HTR-8/SVneo (cell line): ENCODE data around the gene SPATA1.
"Not testable (repeated sequence)": the region's sequence is repeated elsewhere in the genome, so short reads cannot be mapped to it uniquely, and the experiment has no call there.

Source experiments
- DNase-seq: peaks from one replicate; pipeline ENCODE4 v3.0.0; 2011; ENCODE audit warnings: low spot score, mixed read lengths; ENCODE audit not compliant: insufficient read length
- FAIRE-seq: peaks from 2 replicates; lab custom pipeline; 2011; peaks lifted over from hg19 to GRCh38; lab: Jason Lieb, UNC

Gene SPATA1

GRCh38 chr1:84507887-84508286 lies 1.7 kb downstream of the SPATA1 start:
- FAIRE-seq, DNase-seq: not testable (repeated sequence)

- DNase-seq (no peak), FAIRE-seq (no peak)
Observed at GRCh38 chr1:84508510-84508909, 2.3 kb downstream of the SPATA1 start.

- DNase-seq (no peak), FAIRE-seq (no peak)
Observed at GRCh38 chr1:84509029-84509428, 2.8 kb downstream of the SPATA1 start.

- FAIRE-seq (no peak), DNase-seq (no peak)
Observed at GRCh38 chr1:84510165-84510564, 4.0 kb downstream of the SPATA1 start.

GRCh38 chr1:84510668-84511067 lies 4.5 kb downstream of the SPATA1 start:
- no peak for FAIRE-seq
- no peak for DNase-seq

GRCh38 chr1:84524590-84524989 lies 18.4 kb downstream of the SPATA1 start:
- DNase-seq (no peak), FAIRE-seq (no peak)

- FAIRE-seq (no peak), DNase-seq (no peak)
Observed at GRCh38 chr1:84525779-84526178, 19.6 kb downstream of the SPATA1 start.

GRCh38 chr1:84538599-84538998 lies 32.4 kb downstream of the SPATA1 start:
- FAIRE-seq (no peak), DNase-seq (no peak)

- DNase-seq (no peak), FAIRE-seq (no peak)
Observed at GRCh38 chr1:84539972-84540371, 33.8 kb downstream of the SPATA1 start.

- FAIRE-seq (no peak), DNase-seq (no peak)
Observed at GRCh38 chr1:84540759-84541158, 34.6 kb downstream of the SPATA1 start.

GRCh38 chr1:84541679-84542078 lies 35.5 kb downstream of the SPATA1 start:
- DNase-seq: no peak
- FAIRE-seq: no peak

GRCh38 chr1:84550826-84551225 lies 44.6 kb downstream of the SPATA1 start:
- FAIRE-seq: no peak

GRCh38 chr1:84569216-84569615 lies 63.0 kb downstream of the SPATA1 start:
- DNase-seq (no peak), FAIRE-seq (no peak)

More at GRCh38 chr1:84550826-84551225, 44.6 kb downstream of the SPATA1 start:
- no peak for DNase-seq

- no peak for FAIRE-seq
- DNase-seq: no peak
Observed at GRCh38 chr1:84570436-84571149, 64.4 kb downstream of the SPATA1 start.

GRCh38 chr1:84571150-84571535 lies 65.0 kb downstream of the SPATA1 start:
- FAIRE-seq (no peak), DNase-seq (no peak)

- DNase-seq (no peak), FAIRE-seq (no peak)
Observed at GRCh38 chr1:84573481-84573966, 67.3 kb downstream of the SPATA1 start.

- FAIRE-seq (no peak), DNase-seq (peak; percentile 83)
Observed at GRCh38 chr1:84573967-84574842, 68.0 kb downstream of the SPATA1 start, which contains the start of gene CTBS. TSS of gene CTBS (minus strand) at chr1:84574440. CDS start at chr1:84574415, 25 bp downstream.

- DNase-seq (no peak), FAIRE-seq (no peak)
Observed at GRCh38 chr1:84574936-84575335, 68.8 kb downstream of the SPATA1 start.

GRCh38 chr1:84581648-84582047 lies 75.5 kb downstream of the SPATA1 start:
- FAIRE-seq: no peak
- no peak for DNase-seq

GRCh38 chr1:84582802-84583587 lies 76.8 kb downstream of the SPATA1 start:
- FAIRE-seq (no peak), DNase-seq (no peak)
